ENCODE results near the gene SMG1.

DNA sequence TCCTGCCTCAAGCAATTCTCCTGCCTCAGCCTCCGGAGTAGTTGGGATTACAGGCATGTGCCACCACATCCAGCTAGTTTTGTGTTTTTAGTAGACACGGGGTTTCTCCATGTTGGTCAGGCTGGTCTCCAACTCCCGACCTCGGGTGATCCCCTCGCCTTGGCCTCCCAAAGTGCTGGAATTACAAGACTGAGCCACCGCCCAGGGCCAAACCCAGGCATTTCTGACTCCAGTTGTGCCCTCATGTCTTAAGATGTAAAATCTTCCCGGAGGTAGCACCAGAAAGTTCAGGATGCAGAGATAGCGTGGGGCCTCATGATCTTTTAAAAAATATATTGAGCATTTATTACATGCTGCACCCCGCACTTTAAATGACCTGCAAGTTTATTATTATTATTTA, 12.8 kb upstream of the SMG1 start:
- TF ChIP-seq, protein P1, sequence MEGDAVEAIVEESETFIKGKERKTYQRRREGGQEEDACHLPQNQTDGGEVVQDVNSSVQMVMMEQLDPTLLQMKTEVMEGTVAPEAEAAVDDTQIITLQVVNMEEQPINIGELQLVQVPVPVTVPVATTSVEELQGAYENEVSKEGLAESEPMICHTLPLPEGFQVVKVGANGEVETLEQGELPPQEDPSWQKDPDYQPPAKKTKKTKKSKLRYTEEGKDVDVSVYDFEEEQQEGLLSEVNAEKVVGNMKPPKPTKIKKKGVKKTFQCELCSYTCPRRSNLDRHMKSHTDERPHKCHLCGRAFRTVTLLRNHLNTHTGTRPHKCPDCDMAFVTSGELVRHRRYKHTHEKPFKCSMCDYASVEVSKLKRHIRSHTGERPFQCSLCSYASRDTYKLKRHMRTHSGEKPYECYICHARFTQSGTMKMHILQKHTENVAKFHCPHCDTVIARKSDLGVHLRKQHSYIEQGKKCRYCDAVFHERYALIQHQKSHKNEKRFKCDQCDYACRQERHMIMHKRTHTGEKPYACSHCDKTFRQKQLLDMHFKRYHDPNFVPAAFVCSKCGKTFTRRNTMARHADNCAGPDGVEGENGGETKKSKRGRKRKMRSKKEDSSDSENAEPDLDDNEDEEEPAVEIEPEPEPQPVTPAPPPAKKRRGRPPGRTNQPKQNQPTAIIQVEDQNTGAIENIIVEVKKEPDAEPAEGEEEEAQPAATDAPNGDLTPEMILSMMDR (IDR thresholded peaks at IDR 0.05; ENCODE audit: insufficient read depth, low read length, poor library complexity, severe bottlenecking) = no peak
- no peak for TF ChIP-seq EZH2phosphoT487 (conservative IDR thresholded peaks at IDR 0.05; ENCODE audit: low read length)

Measured in SU-DHL-6 (cell line).